ENCODE measurements around the gene SPIC. TPM values are rescaled to one million over a fixed set of nuclear protein-coding genes. Genes with fewer than 3 reads are reported as not detected.

SPIC gene
- total and polyA plus RNA-seq, 2 of the 8 experiments (the other 6 are each of a cell fraction or from before 2014, with no cell fraction given), result not detected

Small RNAs within 50 kb of the gene (small RNA-seq; reads per million reads assigned to genes)
- gene RF00019 (ENCODE audit: insufficient read depth) (not detected), gene RNA5SP367 (ENCODE audit: insufficient read depth) (not detected), gene RNU5E-5P (ENCODE audit: insufficient read depth) (not detected)

Other genes starting within 250 kb of the SPIC start
- gene UTP20, start 195.2 kb upstream of the SPIC start, total RNA-seq (2021; fragmentation: NEBNext Ultra II Directional; extraction: Animal tissue kit (Norgen Biotek cat#: 25700)), result 43.7 and 48.4 TPM in 2 replicates
- gene UTP20, start 195.2 kb upstream of the SPIC start, polyA plus RNA-seq (2011; rRNA removed), result 6.6 and 8.5 TPM in 2 replicates
- 73.9 and 75.2 TPM in 2 replicates for gene ARL1, start 67.6 kb upstream of the SPIC start, total RNA-seq (2021; fragmentation: NEBNext Ultra II Directional; extraction: Animal tissue kit (Norgen Biotek cat#: 25700))
- 13.4 and 28.9 TPM in 2 replicates for gene ARL1, start 67.6 kb upstream of the SPIC start, polyA plus RNA-seq (2011; rRNA removed)
- not detected in 2 replicates for gene MYBPC1, start 119.6 kb downstream of the SPIC start, total RNA-seq (2021; fragmentation: NEBNext Ultra II Directional; extraction: Animal tissue kit (Norgen Biotek cat#: 25700))
- gene MYBPC1, start 119.6 kb downstream of the SPIC start, polyA plus RNA-seq (2011; rRNA removed), result not detected in 2 replicates
- 22.5 and 23.3 TPM in 2 replicates for gene CHPT1, start 222.3 kb downstream of the SPIC start, total RNA-seq (2021; fragmentation: NEBNext Ultra II Directional; extraction: Animal tissue kit (Norgen Biotek cat#: 25700))
- 8.1 and 13.3 TPM in 2 replicates for gene CHPT1, start 222.3 kb downstream of the SPIC start, polyA plus RNA-seq (2011; rRNA removed)